Measurements from ENCODE around the gene G0S2. TPM values are rescaled to one million over a fixed set of nuclear protein-coding genes. Genes with fewer than 3 reads are reported as not detected.

The G0S2 gene
- total and polyA plus RNA-seq, 9 of the 15 experiments (the other 6 are each of a cell fraction or from before 2014, with no cell fraction given) = 0.18 to 65.6 (median 11.4) TPM

- Histone ChIP-seq H3K36me3 (ENCODE audit: control insufficient read depth, insufficient read depth, low read length) (no peaks in the 10 kb centered on the region), H3K4me1 (replicated peaks in 1 of 2; ENCODE audit: control insufficient read depth in 2 of 2, insufficient read depth in 2 of 2, low read length in 2 of 2) (peaks cover 0 to 22% of the 10 kb centered on the region in 2 experiments; a peak in 2 of 5 replicates), H3K9me1 (ENCODE audit: control insufficient read depth, insufficient read depth, low read length) (peaks cover 3% of the 10 kb centered on the region), H3K27ac (ENCODE audit: extremely low read depth, low read depth, low read length) (no peak overlapping the region), H3K9ac (ENCODE audit: insufficient read depth in 1 of 2, low read depth in 2 of 2, low read length in 2 of 2) (no peak overlapping the region), H3K4me3 (no peak overlapping the region), H2AFZ (ENCODE audit: low read depth, low read length) (no peak overlapping the region), H3K79me2 (ENCODE audit: control insufficient read depth, insufficient read depth, low read length) (no peaks in the 10 kb centered on the region), H3K4me2 (ENCODE audit: insufficient read depth, low read length) (no peak overlapping the region), H3K9me3 (replicated peaks; ENCODE audit: control insufficient read depth, insufficient read depth, low read depth, low read length) (no peaks in the 10 kb centered on the region), H4K20me1 (replicated peaks; ENCODE audit: control insufficient read depth, insufficient read depth, low read length) (0 out of 2 replicates have a peak, but pooled peaks cover 8% of the 10 kb centered on the region), H3K27me3 (ENCODE audit: control insufficient read depth in 2 of 2, insufficient read depth in 2 of 2, low read length in 2 of 2) (peaks cover 31 to 86% of the 10 kb centered on the region in 2 experiments; a peak in 4 of 5 replicates)
- ATAC-seq (no peak), FAIRE-seq (no peak), DNase-seq (ENCODE audit: extremely low read depth in 1 of 4, low spot score in 3 of 4) (no peak)
- 24% methylated on average over 15 of the region's 18 CpGs for WGBS (ENCODE audit: insufficient coverage, low coverage, missing lambda C conversion rate)
- in situ Hi-C loops (cut with MboI) = no loop called here
- intact Hi-C loops (cut with micrococcal nuclease) = loop anchor here (2.0 kb wide), 1 partner anchor 49 kb away; no protein-coding TSS in a partner anchor
- no peak for TF ChIP-seq CEBPB (tag; IDR thresholded peaks at IDR 0.05)
- TF ChIP-seq ZBTB8A (IDR thresholded peaks at IDR 0.05; ENCODE audit: partially characterized antibody) = no peak
- no peak for TF ChIP-seq FOXA1 (IDR thresholded peaks at IDR 0.05; ENCODE audit: borderline replicate concordance)
- no peak for TF ChIP-seq TAF7 (tag; IDR thresholded peaks at IDR 0.05)
- TF ChIP-seq ZNF384 (IDR thresholded peaks at IDR 0.05; ENCODE audit: low read depth, low read length) = no peak
- TF ChIP-seq EP400 (IDR thresholded peaks at IDR 0.05) = no peak
- TF ChIP-seq RFX7 (CRISPR knock-in tag; IDR thresholded peaks at IDR 0.05) = no peak
- TF ChIP-seq PCBP1 (IDR thresholded peaks at IDR 0.05; ENCODE audit: low read depth, low read length, poor library complexity, severe bottlenecking) = no peak
- no peak for TF ChIP-seq ZNF584 (CRISPR knock-in tag; IDR thresholded peaks at IDR 0.05; ENCODE audit: low read depth)
- TF ChIP-seq NUFIP1 (IDR thresholded peaks at IDR 0.05; ENCODE audit: partially characterized antibody) = no peak
- no peak for TF ChIP-seq TRIM28 (IDR thresholded peaks at IDR 0.05)
- TF ChIP-seq ID3 (CRISPR knock-in tag; IDR thresholded peaks at IDR 0.05) = no peak
- TF ChIP-seq ID3 (tag; IDR thresholded peaks at IDR 0.05) = no peak
- TF ChIP-seq ZNF778 (CRISPR knock-in tag; IDR thresholded peaks at IDR 0.05) = no peak
- ChIA-PET POLR2A (no interaction called here), CTCF (ENCODE audit: low intra/inter-chr PET ratio) (interaction anchor here (1.0 kb wide), 1 partner anchor 23 kb away, joined by 3 read pairs; no protein-coding TSS in a partner anchor)
- no TSS peak for BruUV-seq (replicated peaks)
These were observed 49.4 kb upstream of the G0S2 start for GRCh38 chr1:209625791-209626285.

Measured in K562 (cell line).